Stimulated activated CD8-positive, alpha-beta memory T cell treated with anti-CD3 and anti-CD28 coated beads, Interleukin-12 subunit alpha, Interleukin-12 subunit beta, amount 100 ng/mL, for 24 hours (primary cell): Measurements from ENCODE around the gene C12orf60.

Experiments used
- DNase-seq: peaks from one replicate; pipeline ENCODE4 v3.0.0-alpha.2; 2020; ENCODE audit errors: extremely low read depth

C12orf60 gene

GRCh38 chr12:14836336-14837210 lies 33.1 kb downstream of the C12orf60 start:
- no peak for DNase-seq

GRCh38 chr12:14839262-14839661 lies 35.8 kb downstream of the C12orf60 start:
- no peak for DNase-seq

- DNase-seq = no peak
These were observed 37.1 kb downstream of the C12orf60 start for GRCh38 chr12:14840616-14841015.

GRCh38 chr12:14841761-14842160 lies 38.3 kb downstream of the C12orf60 start:
- DNase-seq = no peak

GRCh38 chr12:14842315-14842714 lies 38.8 kb downstream of the C12orf60 start:
- no peak for DNase-seq

- DNase-seq = no peak
These were observed 40.0 kb downstream of the C12orf60 start, which contains the start of gene ART4 for GRCh38 chr12:14843425-14843887. ART4 (minus strand) TSS chr12:14843526; CDS start chr12:14843113, 413 bp downstream.

- no peak for DNase-seq
These were observed 40.9 kb downstream of the C12orf60 start for GRCh38 chr12:14844401-14844800.

- DNase-seq = no peak
These were observed 41.9 kb downstream of the C12orf60 start for GRCh38 chr12:14845350-14845750.

- no peak for DNase-seq
These were observed 42.6 kb downstream of the C12orf60 start for GRCh38 chr12:14846042-14846587.

- DNase-seq = no peak
These were observed 43.6 kb downstream of the C12orf60 start for GRCh38 chr12:14846876-14847580.

GRCh38 chr12:14849661-14850060 lies 46.2 kb downstream of the C12orf60 start:
- no peak for DNase-seq

- no peak for DNase-seq
These were observed 47.6 kb downstream of the C12orf60 start for GRCh38 chr12:14850929-14851663.

- DNase-seq = no peak
These were observed 49.4 kb downstream of the C12orf60 start for GRCh38 chr12:14852880-14853279.

- no peak for DNase-seq
These were observed 50.5 kb downstream of the C12orf60 start for GRCh38 chr12:14853961-14854360.

- no peak for DNase-seq
These were observed 51.2 kb downstream of the C12orf60 start for GRCh38 chr12:14854586-14855183.

- no peak for DNase-seq
These were observed 55.0 kb downstream of the C12orf60 start for GRCh38 chr12:14858513-14858912.

- no peak for DNase-seq
These were observed 57.0 kb downstream of the C12orf60 start for GRCh38 chr12:14860490-14860889.

GRCh38 chr12:14868916-14869506 lies 65.5 kb downstream of the C12orf60 start:
- DNase-seq = no peak

GRCh38 chr12:14871247-14871646 lies 67.8 kb downstream of the C12orf60 start:
- no peak for DNase-seq

- DNase-seq = no peak
These were observed 68.4 kb downstream of the C12orf60 start for GRCh38 chr12:14871886-14872285.
